H1 (cell line): ENCODE data around the gene CFL2. TPM values are rescaled to one million over a fixed set of nuclear protein-coding genes. Genes with fewer than 3 reads are reported as not detected.
"Not testable (repeated sequence)": the region's sequence is repeated elsewhere in the genome, so short reads cannot be mapped to it uniquely, and the experiment has no call there.

Experiments
- CTCF ChIA-PET: fragments of 300-600 bp; sonication (Branson Sonifier 250); formaldehyde crosslinking; loops from one replicate; lab custom pipeline; 2021; ENCODE audit not compliant: partially characterized antibody; lab: Charles Lee
- POLR2A ChIA-PET: fragments of 300-600 bp; sonication (Branson Sonifier 250); formaldehyde crosslinking; loops from one replicate; lab custom pipeline; 2021; ENCODE audit warnings: inconsistent platforms; ENCODE audit not compliant: partially characterized antibody; lab: Charles Lee
- DNase-seq, 2 experiments: peaks; one replicate each; pipeline versions ENCODE4 v3.0.0 to v3.0.0-alpha.2; 2010 to 2022; ENCODE audit warnings: low spot score in 2 of 2, low read depth in 1 of 2, mixed read lengths in 1 of 2
- FAIRE-seq: peaks from 2 replicates; lab custom pipeline; 2011; peaks lifted over from hg19 to GRCh38; lab: Jason Lieb, UNC
- H2AFZ ChIP-seq: 2 replicates; pipeline ENCODE4 v1.8.1; 2012; ENCODE audit warnings: low read length, inconsistent platforms
- H2AK5ac ChIP-seq: 2 replicates; pipeline ENCODE4 v1.6.1; 2013; ENCODE audit warnings: low read depth, low read length
- H2BK120ac ChIP-seq: replicated peaks from 2 replicates; pipeline ENCODE3; 2013; ENCODE audit warnings: low read depth, low read length, inconsistent platforms
- H2BK12ac ChIP-seq: 2 replicates; pipeline ENCODE4 v1.6.1; 2013; ENCODE audit warnings: low read depth, low read length
- H2BK15ac ChIP-seq: 2 replicates; pipeline ENCODE4 v1.6.1; 2013; ENCODE audit warnings: low read length
- H2BK20ac ChIP-seq: 2 replicates; pipeline ENCODE4 v1.6.1; 2013; ENCODE audit warnings: low read length
- H2BK5ac ChIP-seq: 2 replicates; pipeline ENCODE4 v1.6.1; 2013; ENCODE audit warnings: low read depth, low read length
- H3K14ac ChIP-seq: 2 replicates; pipeline ENCODE4 v1.6.1; 2013; ENCODE audit warnings: inconsistent platforms; ENCODE audit not compliant: insufficient read length
- H3K18ac ChIP-seq: 2 replicates; pipeline ENCODE4 v1.6.1; 2013; ENCODE audit warnings: low read length; ENCODE audit errors: extremely low read depth
- H3K23ac ChIP-seq: 2 replicates; pipeline ENCODE4 v1.6.1; 2013; ENCODE audit warnings: inconsistent platforms; ENCODE audit not compliant: insufficient read length
- H3K23me2 ChIP-seq: 2 replicates; pipeline ENCODE4 v1.6.1; 2013; ENCODE audit warnings: low read depth, low read length
- H3K27ac ChIP-seq: 2 replicates; pipeline ENCODE4 v1.6.1; 2011; ENCODE audit warnings: low read depth, low read length, inconsistent platforms
- H3K27me3 ChIP-seq, 4 experiments: replicated peaks in 1 of 4; 1 replicate in 1 of 4; 2 replicates in 3 of 4; pipeline versions ENCODE4 v1.6.1 to v1.8.1; 2011 to 2013; ENCODE audit warnings: low read length in 3 of 4, mild to moderate bottlenecking in 3 of 4, inconsistent platforms in 2 of 4, mixed read lengths in 2 of 4, moderate library complexity in 1 of 4; ENCODE audit not compliant: control insufficient read depth in 3 of 4, insufficient read depth in 3 of 4; ENCODE audit errors: extremely low read depth in 1 of 4
- H3K36me3 ChIP-seq, 4 experiments: 2 replicates each; pipeline versions ENCODE4 v1.6.1 to v1.8.1; 2011 to 2013; ENCODE audit warnings: mild to moderate bottlenecking in 4 of 4, low read length in 3 of 4, moderate library complexity in 2 of 4, control low read depth in 1 of 4, inconsistent platforms in 1 of 4; ENCODE audit not compliant: insufficient read depth in 4 of 4, control insufficient read depth in 2 of 4
- H3K4ac ChIP-seq: replicated peaks from 2 replicates; pipeline ENCODE3; 2013; ENCODE audit warnings: low read length, low read depth, mixed read lengths, inconsistent platforms; ENCODE audit not compliant: insufficient read length
- H3K4me1 ChIP-seq, 4 experiments: replicated peaks in 1 of 4; 1 replicate in 1 of 4; 2 replicates in 3 of 4; pipeline versions ENCODE4 v1.6.1 to v1.8.1; 2011 to 2013; ENCODE audit warnings: low read length in 3 of 4, inconsistent platforms in 2 of 4, mixed read lengths in 1 of 4; ENCODE audit not compliant: insufficient read depth in 4 of 4, control insufficient read depth in 3 of 4
- H3K4me2 ChIP-seq, 2 experiments: 2 replicates each; pipeline versions ENCODE4 v1.6.1 to v1.8.1; 2011 to 2013; ENCODE audit warnings: low read depth in 2 of 2, low read length in 2 of 2, control low read depth in 1 of 2, inconsistent platforms in 1 of 2, mild to moderate bottlenecking in 1 of 2; ENCODE audit not compliant: insufficient read depth in 1 of 2
- H3K4me3 ChIP-seq, 4 experiments: fragments of 200-600, 300-600 bp in 1 of 4; sonication (generic), shearing (Covaris generic), sonication (Bioruptor Twin) in 1 of 4; 2 replicates each; pipeline versions ENCODE4 v1.5.1 to v1.8.1; 2011 to 2016; ENCODE audit warnings: low read length in 4 of 4, low read depth in 3 of 4, control low read depth in 2 of 4, inconsistent platforms in 2 of 4, mild to moderate bottlenecking in 2 of 4, mixed read lengths in 1 of 4, moderate library complexity in 1 of 4; ENCODE audit not compliant: insufficient read depth in 2 of 4; ENCODE audit errors: extremely low read depth in 1 of 4
- H3K56ac ChIP-seq: replicated peaks from 2 replicates; pipeline ENCODE3; 2013; ENCODE audit warnings: low read depth, mild to moderate bottlenecking, mixed read lengths, low read length, inconsistent platforms; ENCODE audit not compliant: insufficient read length
- H3K79me1 ChIP-seq: 2 replicates; pipeline ENCODE4 v1.6.1; 2013; ENCODE audit warnings: low read depth, low read length, control low read depth
- H3K79me2 ChIP-seq, 2 experiments: 2 replicates each; pipeline versions ENCODE4 v1.6.1 to v1.8.1; 2012 to 2013; ENCODE audit warnings: low read length in 2 of 2, mild to moderate bottlenecking in 2 of 2, inconsistent platforms in 1 of 2; ENCODE audit not compliant: insufficient read depth in 2 of 2, control insufficient read depth in 1 of 2
- H3K9ac ChIP-seq, 4 experiments: replicated peaks in 1 of 4; 1 replicate in 1 of 4; 2 replicates in 3 of 4; pipeline versions ENCODE4 v1.6.1 to v1.8.1; 2011 to 2013; ENCODE audit warnings: low read depth in 3 of 4, low read length in 3 of 4, control low read depth in 2 of 4, mild to moderate bottlenecking in 2 of 4, moderate library complexity in 2 of 4, inconsistent platforms in 1 of 4; ENCODE audit errors: extremely low read depth in 1 of 4
- H3K9me3 ChIP-seq, 2 experiments: 2 replicates each; pipeline versions ENCODE4 v1.6.1 to v1.8.1; 2012 to 2013; ENCODE audit warnings: mild to moderate bottlenecking in 2 of 2, moderate library complexity in 2 of 2, control low read depth in 1 of 2, inconsistent platforms in 1 of 2, low read depth in 1 of 2, low read length in 1 of 2, mixed read lengths in 1 of 2; ENCODE audit not compliant: insufficient read depth in 2 of 2
- H4K20me1 ChIP-seq, 2 experiments: replicated peaks in 1 of 2; 2 replicates each; pipeline versions ENCODE3 to v1.8.1; 2011 to 2013; ENCODE audit warnings: inconsistent platforms in 2 of 2, low read length in 2 of 2, mild to moderate bottlenecking in 1 of 2; ENCODE audit not compliant: insufficient read depth in 2 of 2, control insufficient read depth in 1 of 2
- H4K5ac ChIP-seq: 2 replicates; pipeline ENCODE4 v1.6.1; 2013; ENCODE audit warnings: low read length, low read depth, mixed read lengths, inconsistent platforms; ENCODE audit not compliant: insufficient read length
- H4K8ac ChIP-seq: 2 replicates; pipeline ENCODE4 v1.8.0; 2013; ENCODE audit warnings: mild to moderate bottlenecking, moderate library complexity, low read length, inconsistent platforms; ENCODE audit not compliant: insufficient read depth; ENCODE audit errors: extremely low read depth
- H4K91ac ChIP-seq: replicated peaks from 2 replicates; pipeline ENCODE3; 2013; ENCODE audit warnings: low read length, mixed read lengths, inconsistent platforms; ENCODE audit not compliant: insufficient read length
- CBX5 ChIP-seq: fragments of 300-800, 300-1000 bp; sonication (generic); IDR thresholded peaks from 2 replicates; pipeline ENCODE4 v1.7.1; 2016; ENCODE audit warnings: antibody characterized with exemption, low read length, low read depth
- CEBPB ChIP-seq: IDR thresholded peaks from 2 replicates; pipeline ENCODE4 v1.6.1; 2012; ENCODE audit warnings: low read depth, low read length
- FOSL1 ChIP-seq: IDR thresholded peaks from 2 replicates; pipeline ENCODE4 v1.6.1; 2011; ENCODE audit warnings: mild to moderate bottlenecking, low read depth, low read length, moderate library complexity; ENCODE audit not compliant: insufficient read depth
- RFX5 ChIP-seq: IDR thresholded peaks from 2 replicates; pipeline ENCODE4 v1.6.1; 2011; ENCODE audit warnings: low read depth, low read length, improper control_type of control experiment, borderline replicate concordance
- SIN3A ChIP-seq, 2 experiments: IDR thresholded peaks in 1 of 2; conservative IDR thresholded peaks in 1 of 2; 2 replicates each; pipeline ENCODE4 v1.6.1; 2011 to 2012; ENCODE audit warnings: low read length in 2 of 2, improper control_type of control experiment in 1 of 2, low read depth in 1 of 2, mild to moderate bottlenecking in 1 of 2
- WGBS, 2 experiments: shearing (Covaris generic) in 1 of 2; methylation state at CpG; one replicate each; pipeline versions ENCODE4 v1.1.6 to v1.1.7; 2013 to 2015; ENCODE audit warnings: low lambda C conversion rate in 2 of 2, mixed read lengths in 2 of 2, inconsistent platforms in 1 of 2, low coverage in 1 of 2, missing lambda C conversion rate in 1 of 2; ENCODE audit not compliant: insufficient replicate concordance in 2 of 2, insufficient coverage in 1 of 2, insufficient read length in 1 of 2; ENCODE audit errors: extremely low coverage in 1 of 2, missing lambda C conversion rate in 1 of 2; 5-methylcytosine and 5-hydroxymethylcytosine counted together
- polyA plus RNA-seq, 7 experiments: library from polyadenylated mRNA; depleted of rRNA in 3 of 7; stranded (reverse) in 5 of 7; unstranded in 2 of 7; fragments of >200 nt in 5 of 7; fragments of 200-250 nt in 2 of 7; gene quantifications; 1 replicate in 5 of 7; 2 replicates in 1 of 7; 4 replicates in 1 of 7; pipeline versions ENCODE4 v1.2.1 to v1.2.3, GENCODE V29; 2011 to 2013; ENCODE audit warnings: missing spikeins in 2 of 7, mixed read lengths in 2 of 7
- total RNA-seq: library from RNA; stranded (reverse); fragmentation: NEBNext Ultra II Directional; extraction: Animal tissue kit (Norgen Biotek cat#: 25700); gene quantifications from 2 replicates; pipeline ENCODE4 v1.2.1, GENCODE V29; 2021

CFL2 gene
- total and polyA plus RNA-seq, 2 of the 8 experiments (the other 6 are each of a cell fraction or from before 2014, with no cell fraction given) = 9.7 to 20.5 TPM

DNA sequence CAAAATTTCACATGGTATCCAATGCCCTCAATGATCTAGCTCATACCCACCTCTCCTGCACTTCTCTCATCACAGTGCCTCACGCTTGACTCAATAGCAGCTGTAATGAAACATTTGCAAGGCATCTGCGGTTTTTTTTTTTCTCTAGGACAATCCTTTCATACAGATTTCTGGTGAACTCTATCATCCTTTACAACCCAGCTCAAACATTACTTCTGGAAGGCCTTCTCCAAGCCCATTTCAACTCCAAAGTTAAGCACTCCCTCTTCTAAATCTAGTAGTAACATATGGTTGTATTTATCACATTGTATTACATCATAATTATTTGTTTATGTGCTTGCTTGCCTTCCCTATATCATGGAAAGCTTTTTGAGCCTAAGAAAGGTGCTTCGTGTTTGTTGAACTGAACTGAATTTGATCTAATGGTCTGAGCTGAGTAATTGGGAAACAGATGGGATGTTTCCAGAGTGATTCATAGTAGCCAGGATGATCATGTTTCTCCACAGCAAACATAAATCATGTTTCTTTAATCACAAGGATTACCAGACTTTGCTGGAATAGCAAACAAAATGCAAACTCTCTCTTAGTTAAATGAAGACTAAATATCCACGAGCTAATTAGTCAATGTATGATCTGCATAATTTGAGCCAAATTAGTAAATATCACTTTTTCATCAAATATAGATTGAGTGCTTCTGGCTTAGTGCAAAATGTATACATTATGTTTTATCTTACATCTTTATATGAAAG lies 14.3 kb downstream of the CFL2 start (continued):
- no peak for TF ChIP-seq FOSL1
- TF ChIP-seq CEBPB = no peak
- TF ChIP-seq CBX5 = no peak
- TF ChIP-seq SIN3A (conservative IDR thresholded peaks at IDR 0.05 in 1 of 2, IDR thresholded peaks at IDR 0.05 in 1 of 2; ENCODE audit: low read depth in 1 of 2, low read length in 2 of 2) = no peak
- no peak for TF ChIP-seq RFX5

DNA sequence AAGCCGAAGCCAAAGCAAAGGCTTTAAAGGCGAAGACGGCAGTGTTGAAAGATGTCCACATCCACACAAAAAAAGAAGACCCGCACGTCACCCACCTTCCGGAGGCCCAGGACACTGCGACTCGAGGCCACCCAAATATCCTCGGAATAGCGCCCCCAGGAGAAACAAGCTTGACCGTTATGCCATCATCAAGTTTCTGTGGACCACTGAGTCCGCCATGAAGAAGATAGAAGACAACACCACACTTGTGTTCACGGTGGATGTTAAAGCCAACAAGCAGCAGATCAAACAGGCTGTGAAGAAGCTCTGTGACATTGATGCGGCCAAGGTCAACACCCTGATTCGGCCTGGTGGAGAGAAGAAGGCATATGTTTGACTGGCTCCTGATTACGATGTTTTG lies 20.2 kb downstream of the CFL2 start:
- not testable (repeated sequence) for H3K4me3 ChIP-seq, H3K36me3 ChIP-seq, H2BK15ac ChIP-seq, H2BK12ac ChIP-seq, H3K79me1 ChIP-seq, H3K9ac ChIP-seq, H4K5ac ChIP-seq, H2BK20ac ChIP-seq, H3K27ac ChIP-seq, DNase-seq, H2AFZ ChIP-seq, FAIRE-seq, H3K4me1 ChIP-seq, H3K14ac ChIP-seq, H3K27me3 ChIP-seq, H2BK120ac ChIP-seq, H4K20me1 ChIP-seq, H3K23me2 ChIP-seq, H3K79me2 ChIP-seq, H2AK5ac ChIP-seq, H4K91ac ChIP-seq, H3K4ac ChIP-seq, H3K18ac ChIP-seq, H3K9me3 ChIP-seq, H2BK5ac ChIP-seq, H3K4me2 ChIP-seq, H3K56ac ChIP-seq, H3K23ac ChIP-seq, H4K8ac ChIP-seq
- 88% methylated on average over 16 of the region's 16 CpGs; no CpG with 5 or more reads in 1 of the 2 experiments for WGBS, 2 experiments
- POLR2A ChIA-PET = interaction anchor here (0.6 to 3.5 kb wide), 5 partner anchors 12 to 244 kb away, joined by 3 to 31 read pairs (median 6); partner anchors contain the start of gene CFL2
- CTCF ChIA-PET = interaction anchor here (1.1 to 2.4 kb wide), 2 partner anchors 16 to 29 kb away, joined by 3 to 9 read pairs; no protein-coding TSS in a partner anchor
